Stomach (tissue), 9 donors: ENCODE data around the gene RAD51D. TPM values are rescaled to one million over a fixed set of nuclear protein-coding genes. Genes with fewer than 3 reads are reported as not detected.

Source experiments
- DNase-seq, 2 donors: peaks; one replicate each; pipeline versions ENCODE4 v3.0.0 to v3.0.0-alpha.2; 2013 to 2019
- H3K27ac ChIP-seq, 5 donors: fragments of 200-600 bp in 4 of 5; sonication (generic) in 4 of 5; one replicate each; pipeline ENCODE4 v1.5.1; 2013 to 2019; ENCODE audit warnings: mild to moderate bottlenecking in 1 of 5, moderate library complexity in 1 of 5
- H3K27me3 ChIP-seq, 3 donors: fragments of 200-600 bp; sonication (generic); one replicate each; pipeline ENCODE4 v1.5.1; 2017 to 2019; ENCODE audit warnings: mixed run types in 1 of 3
- H3K36me3 ChIP-seq, 4 donors: fragments of 200-600 bp; sonication (generic); 1 replicate in 3 of 4; 2 replicates in 1 of 4; pipeline ENCODE4 v1.5.1; 2016 to 2019
- H3K4me1 ChIP-seq, 4 donors: fragments of 200-600 bp; sonication (generic); one replicate each; pipeline ENCODE4 v1.5.1; 2016 to 2019
- H3K4me3 ChIP-seq, 4 donors: fragments of 200-600 bp; sonication (generic) in 3 of 4; one replicate each; pipeline ENCODE4 v1.5.1; 2016 to 2019; ENCODE audit warnings: mild to moderate bottlenecking in 1 of 4
- H3K9me3 ChIP-seq, 4 donors: fragments of 200-600 bp; sonication (generic); one replicate each; pipeline ENCODE4 v1.5.1; 2016 to 2019
- CTCF ChIP-seq, 7 experiments: fragments of 450-650 bp in 4 of 7; fragments of 200-600 bp in 3 of 7; sonication (generic) in 3 of 7; IDR thresholded peaks; one replicate each; pipeline ENCODE4 v1.5.1; 2016 to 2019; ENCODE audit warnings: antibody characterized with exemption in 7 of 7, control low read depth in 2 of 7, mild to moderate bottlenecking in 1 of 7
- EP300 ChIP-seq: sonication (generic); formaldehyde crosslinking; IDR thresholded peaks from one replicate; pipeline ENCODE4 v1.6.1; 2017; ENCODE audit warnings: antibody characterized with exemption
- POLR2A ChIP-seq, 4 donors: fragments of 450-650 bp; IDR thresholded peaks; one replicate each; pipeline ENCODE4 v1.6.1; 2016; ENCODE audit warnings: antibody characterized with exemption in 4 of 4, control low read depth in 2 of 4, mild to moderate bottlenecking in 1 of 4, moderate library complexity in 1 of 4
- POLR2AphosphoS5 ChIP-seq, 3 donors: sonication (generic); formaldehyde crosslinking; IDR thresholded peaks; one replicate each; pipeline ENCODE4 v1.6.1; 2016; ENCODE audit warnings: antibody characterized with exemption in 3 of 3
- WGBS, 5 donors: extraction: QIAGEN DNeasy Blood & Tissue Kit in 3 of 5; methylation state at CpG; one replicate each; pipeline versions ENCODE4 v1.1.5 to v1.1.7; 2013 to 2018; 5-methylcytosine and 5-hydroxymethylcytosine counted together
- intact Hi-C: fragments of 100-400 bp; cut with DNase I; formaldehyde crosslinking; loops from one replicate; pipeline ENCODE4 v1.15.1; 2023; ENCODE audit warnings: low total_unique reads
- polyA plus RNA-seq, 3 donors: library from polyadenylated mRNA; stranded (reverse); fragments of 200-250 nt; gene quantifications; one replicate each; pipeline ENCODE4 v1.2.3, GENCODE V29; 2013
- total RNA-seq, 5 donors: library from RNA; depleted of rRNA; stranded (reverse); fragments of >200 nt; gene quantifications; one replicate each; pipeline versions ENCODE4 v1.1.0 to v1.2.3, GENCODE V29; 2014 to 2016
- donor health status: healthy with polysubstance abuse.
- donor health status: Bipolar disorder and iron deficiency.
- donor health status: healthy.

Gene RAD51D
- total and polyA plus RNA-seq, 8 donors, result 2.2 to 31.5 (median 3.3) TPM

- intact Hi-C loops, result no loop called here
- Histone ChIP-seq H3K27ac (no peak overlapping the region), H3K4me3 (no peak overlapping the region), H3K27me3 (peaks cover 0 to 11% (median 6%) of the 10 kb centered on the region in 3 donors), H3K9me3 (no peaks in the 10 kb centered on the region), H3K36me3 (no peaks in the 10 kb centered on the region), H3K4me1 (no peaks in the 10 kb centered on the region)
- WGBS, 5 donors, result 53 to 71% (median 63%) methylated on average over 3 of the region's 3 CpGs
- no peak for DNase-seq
- TF ChIP-seq EP300 (no peak), CTCF (IDR thresholded peaks at IDR 0.05) (no peak), POLR2A (IDR thresholded peaks at IDR 0.05) (no peak), POLR2AphosphoS5 (IDR thresholded peaks at IDR 0.05) (no peak)
Measured at GRCh38 chr17:35161281-35161761, 41.7 kb upstream of the RAD51D start.

GRCh38 chr17:35160354-35161201 is 40.9 kb upstream of the RAD51D start:
- H3K4me1 ChIP-seq, result no peaks in the 10 kb centered on the region
- H3K36me3 ChIP-seq, result no peaks in the 10 kb centered on the region
- 66 to 76% (median 74%) methylated on average over 13 of the region's 13 CpGs for WGBS, 5 donors
- H3K27me3 ChIP-seq, result peaks cover 0 to 9% (median 6%) of the 10 kb centered on the region in 3 donors
- DNase-seq, result no peak
- TF ChIP-seq CTCF (IDR thresholded peaks at IDR 0.05) (no peak), POLR2AphosphoS5 (IDR thresholded peaks at IDR 0.05) (no peak), EP300 (no peak), POLR2A (IDR thresholded peaks at IDR 0.05) (no peak)
- no peaks in the 10 kb centered on the region for H3K9me3 ChIP-seq
- H3K4me3 ChIP-seq, result no peak overlapping the region
- intact Hi-C loops, result no loop called here
- no peak overlapping the region for H3K27ac ChIP-seq

GRCh38 chr17:35159940-35160339 is 40.3 kb upstream of the RAD51D start:
- DNase-seq, result no peak
- H3K4me3 ChIP-seq, result no peak overlapping the region
- H3K27me3 ChIP-seq, result peaks cover 0 to 9% (median 6%) of the 10 kb centered on the region in 3 donors
- intact Hi-C loops, result no loop called here
- no peak for TF ChIP-seq POLR2A (IDR thresholded peaks at IDR 0.05)
- no peak for TF ChIP-seq POLR2AphosphoS5 (IDR thresholded peaks at IDR 0.05)
- no peak for TF ChIP-seq CTCF (IDR thresholded peaks at IDR 0.05)
- no peak for TF ChIP-seq EP300
- H3K27ac ChIP-seq, result no peak overlapping the region
- H3K9me3 ChIP-seq, result no peaks in the 10 kb centered on the region
- no peaks in the 10 kb centered on the region for H3K4me1 ChIP-seq
- no peaks in the 10 kb centered on the region for H3K36me3 ChIP-seq
- 58 to 73% (median 66%) methylated on average over 2 of the region's 2 CpGs for WGBS, 5 donors

GRCh38 chr17:35155246-35155645 is 35.6 kb upstream of the RAD51D start:
- intact Hi-C loops, result no loop called here
- Histone ChIP-seq H3K4me3 (no peak overlapping the region), H3K4me1 (no peaks in the 10 kb centered on the region), H3K36me3 (no peaks in the 10 kb centered on the region), H3K27ac (no peak overlapping the region), H3K27me3 (peaks cover 0 to 4% (median 0%) of the 10 kb centered on the region in 3 donors), H3K9me3 (no peaks in the 10 kb centered on the region)
- WGBS, 5 donors, result 92 to 96% (median 93%) methylated on average over 7 of the region's 7 CpGs
- TF ChIP-seq CTCF (IDR thresholded peaks at IDR 0.05), result no peak
- TF ChIP-seq POLR2AphosphoS5 (IDR thresholded peaks at IDR 0.05), result no peak
- no peak for TF ChIP-seq POLR2A (IDR thresholded peaks at IDR 0.05)
- TF ChIP-seq EP300, result no peak
- no peak for DNase-seq
